ENCODE data around the gene TRAPPC3L.
A peak's percentile ranks its signal among the peaks of the same experiment; 100 is the strongest.

TRAPPC3L gene

GRCh38 chr6:116450185-116450710 is 95.2 kb downstream of the TRAPPC3L start:
- no peak for DNase-seq (ENCODE audit: low read depth)
- TF ChIP-seq CTCF (IDR thresholded peaks at IDR 0.05; ENCODE audit: control insufficient read depth, insufficient read depth, low read depth, low read length, missing control alignments) = no peak
- H3K4me3 ChIP-seq (ENCODE audit: control insufficient read depth, low read depth, low read length) = no peak overlapping the region

GRCh38 chr6:116449565-116449964 is 95.9 kb downstream of the TRAPPC3L start:
- H3K4me3 ChIP-seq (ENCODE audit: control insufficient read depth, low read depth, low read length) = no peak overlapping the region
- DNase-seq (ENCODE audit: low read depth) = no peak
- TF ChIP-seq CTCF (IDR thresholded peaks at IDR 0.05; ENCODE audit: control insufficient read depth, insufficient read depth, low read depth, low read length, missing control alignments) = no peak

GRCh38 chr6:116447496-116448011 is 97.9 kb downstream of the TRAPPC3L start:
- no peak for TF ChIP-seq CTCF (IDR thresholded peaks at IDR 0.05; ENCODE audit: control insufficient read depth, insufficient read depth, low read depth, low read length, missing control alignments)
- H3K4me3 ChIP-seq (ENCODE audit: control insufficient read depth, low read depth, low read length) = no peak overlapping the region; the same call in 1 of the 2 replicates
- peak; percentile 100 for DNase-seq (ENCODE audit: low read depth)

- TF ChIP-seq CTCF (IDR thresholded peaks at IDR 0.05; ENCODE audit: control insufficient read depth, insufficient read depth, low read depth, low read length, missing control alignments) = no peak
- no peak overlapping the region for H3K4me3 ChIP-seq (ENCODE audit: control insufficient read depth, low read depth, low read length)
- DNase-seq (ENCODE audit: low read depth) = no peak
These were observed 98.4 kb downstream of the TRAPPC3L start for GRCh38 chr6:116447052-116447451.

GRCh38 chr6:116446399-116446798 is 99.1 kb downstream of the TRAPPC3L start:
- no peak for TF ChIP-seq CTCF (IDR thresholded peaks at IDR 0.05; ENCODE audit: control insufficient read depth, insufficient read depth, low read depth, low read length, missing control alignments)
- DNase-seq (ENCODE audit: low read depth) = peak; percentile 46
- no peak overlapping the region for H3K4me3 ChIP-seq (ENCODE audit: control insufficient read depth, low read depth, low read length)

- no peak overlapping the region for H3K4me3 ChIP-seq (ENCODE audit: control insufficient read depth, low read depth, low read length)
- TF ChIP-seq CTCF (IDR thresholded peaks at IDR 0.05; ENCODE audit: control insufficient read depth, insufficient read depth, low read depth, low read length, missing control alignments) = no peak
- no peak for DNase-seq (ENCODE audit: low read depth)
These were observed 100.4 kb downstream of the TRAPPC3L start for GRCh38 chr6:116445102-116445501.
